Lung (tissue), 12 donors: ENCODE results near the gene ANKRD44. TPM values are rescaled to one million over a fixed set of nuclear protein-coding genes. Genes with fewer than 3 reads are reported as not detected.

Source experiments
- ATAC-seq: fragments of 200-7000 bp; cut with Tn5 transposase; one replicate; pipeline ENCODE4 v1.9.1; 2020; ENCODE audit warnings: moderate number of reproducible peaks; ENCODE audit not compliant: insufficient read depth, low FRiP score
- DNase-seq, 3 donors: peaks; one replicate each; pipeline ENCODE4 v3.0.0-alpha.2; 2013 to 2017
- H3K27ac ChIP-seq, 2 donors: one replicate each; pipeline ENCODE4 v1.5.1; 2013; ENCODE audit warnings: mild to moderate bottlenecking in 2 of 2, moderate library complexity in 2 of 2, control low read depth in 1 of 2, inconsistent platforms in 1 of 2, low read depth in 1 of 2, low read length in 1 of 2
- H3K27me3 ChIP-seq, 3 donors: one replicate each; pipeline ENCODE4 v1.5.1; 2013; ENCODE audit warnings: low read length in 2 of 3; ENCODE audit not compliant: control insufficient read depth in 3 of 3, insufficient read depth in 3 of 3
- H3K36me3 ChIP-seq, 4 donors: one replicate each; pipeline ENCODE4 v1.5.1; 2013; ENCODE audit warnings: low read length in 4 of 4, mild to moderate bottlenecking in 1 of 4, moderate library complexity in 1 of 4; ENCODE audit not compliant: control insufficient read depth in 4 of 4, insufficient read depth in 4 of 4
- H3K4me1 ChIP-seq, 5 donors: one replicate each; pipeline ENCODE4 v1.5.1; 2013; ENCODE audit warnings: low read length in 5 of 5, mild to moderate bottlenecking in 2 of 5, moderate library complexity in 1 of 5; ENCODE audit not compliant: control insufficient read depth in 5 of 5, insufficient read depth in 5 of 5
- H3K4me3 ChIP-seq: one replicate; pipeline ENCODE4 v1.5.1; 2013; ENCODE audit warnings: mild to moderate bottlenecking, control low read depth, moderate library complexity
- H3K9ac ChIP-seq, 2 donors: one replicate each; pipeline ENCODE4 v1.5.1; 2013; ENCODE audit warnings: low read length in 2 of 2, control low read depth in 1 of 2; ENCODE audit not compliant: insufficient read depth in 1 of 2
- H3K9me3 ChIP-seq, 4 donors: one replicate each; pipeline ENCODE4 v1.5.1; 2013; ENCODE audit warnings: low read length in 3 of 4, mild to moderate bottlenecking in 1 of 4, moderate library complexity in 1 of 4; ENCODE audit not compliant: control insufficient read depth in 4 of 4, insufficient read depth in 3 of 4
- WGBS, 2 donors: extraction: QIAGEN DNeasy Blood & Tissue Kit; methylation state at CpG; one replicate each; pipeline ENCODE4 v1.1.7; 2013; 5-methylcytosine and 5-hydroxymethylcytosine counted together
- polyA plus RNA-seq, 2 donors: library from polyadenylated mRNA; stranded (reverse); fragments of 200-250 nt; gene quantifications; one replicate each; pipeline ENCODE4 v1.2.1, GENCODE V29; 2013
- total RNA-seq, 2 donors: library from RNA; depleted of rRNA in 1 of 2; stranded (reverse); fragments of >200 nt in 1 of 2; gene quantifications; one replicate each; pipeline ENCODE4 v1.2.1, GENCODE V29; 2014 to 2021
- TF ChIP-seq, protein P1 (sequence below): IDR thresholded peaks from 2 replicates; pipeline ENCODE4 v1.5.1; 2012; ENCODE audit warnings: mild to moderate bottlenecking; ENCODE audit errors: control extremely low read depth, extremely low read depth
- donor health status: control.
- donor health status: control.
- donor health status: Bipolar disorder and iron deficiency.
- donor health status: healthy.
- donor health status: DM: yes; HTN: yes; CAD: no.

Gene ANKRD44
- total and polyA plus RNA-seq, 4 donors, result 7.1 to 73.8 (median 20.3) TPM

- no peak for DNase-seq
- WGBS, 2 donors, result 56 to 57% methylated on average over 3 of the region's 3 CpGs
- TF ChIP-seq, protein P1, sequence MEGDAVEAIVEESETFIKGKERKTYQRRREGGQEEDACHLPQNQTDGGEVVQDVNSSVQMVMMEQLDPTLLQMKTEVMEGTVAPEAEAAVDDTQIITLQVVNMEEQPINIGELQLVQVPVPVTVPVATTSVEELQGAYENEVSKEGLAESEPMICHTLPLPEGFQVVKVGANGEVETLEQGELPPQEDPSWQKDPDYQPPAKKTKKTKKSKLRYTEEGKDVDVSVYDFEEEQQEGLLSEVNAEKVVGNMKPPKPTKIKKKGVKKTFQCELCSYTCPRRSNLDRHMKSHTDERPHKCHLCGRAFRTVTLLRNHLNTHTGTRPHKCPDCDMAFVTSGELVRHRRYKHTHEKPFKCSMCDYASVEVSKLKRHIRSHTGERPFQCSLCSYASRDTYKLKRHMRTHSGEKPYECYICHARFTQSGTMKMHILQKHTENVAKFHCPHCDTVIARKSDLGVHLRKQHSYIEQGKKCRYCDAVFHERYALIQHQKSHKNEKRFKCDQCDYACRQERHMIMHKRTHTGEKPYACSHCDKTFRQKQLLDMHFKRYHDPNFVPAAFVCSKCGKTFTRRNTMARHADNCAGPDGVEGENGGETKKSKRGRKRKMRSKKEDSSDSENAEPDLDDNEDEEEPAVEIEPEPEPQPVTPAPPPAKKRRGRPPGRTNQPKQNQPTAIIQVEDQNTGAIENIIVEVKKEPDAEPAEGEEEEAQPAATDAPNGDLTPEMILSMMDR, result no peak
Observed at GRCh38 chr2:197137826-197138477, 172.6 kb downstream of the ANKRD44 start.

GRCh38 chr2:197137231-197137630, 173.3 kb downstream of the ANKRD44 start:
- H3K4me3 ChIP-seq, result no peak overlapping the region
- WGBS, 2 donors, result 87 to 93% methylated on average over 4 of the region's 4 CpGs
- no peak for DNase-seq

More at GRCh38 chr2:197137826-197138477, 172.6 kb downstream of the ANKRD44 start:
- ATAC-seq, result no peak
- H3K4me1 ChIP-seq, result peaks cover 0 to 11% (median 3%) of the 10 kb centered on the region in 5 donors
- no peaks in the 10 kb centered on the region for H3K9me3 ChIP-seq
- H3K27ac ChIP-seq, result no peak overlapping the region
- no peaks in the 10 kb centered on the region for H3K27me3 ChIP-seq
- H3K36me3 ChIP-seq, result peaks cover 0 to 9% (median 0%) of the 10 kb centered on the region in 4 donors
- H3K4me3 ChIP-seq, result no peak overlapping the region
- H3K9ac ChIP-seq, result no peak overlapping the region

GRCh38 chr2:197136452-197136851, 174.1 kb downstream of the ANKRD44 start:
- peaks cover 0 to 9% (median 0%) of the 10 kb centered on the region in 4 donors for H3K36me3 ChIP-seq
- no peak overlapping the region for H3K27ac ChIP-seq
- no peak overlapping the region for H3K9ac ChIP-seq
- H3K4me1 ChIP-seq, result peaks cover 0 to 4% (median 0%) of the 10 kb centered on the region in 5 donors
- ATAC-seq, result no peak
- no peaks in the 10 kb centered on the region for H3K9me3 ChIP-seq
- no peaks in the 10 kb centered on the region for H3K27me3 ChIP-seq
- no peak overlapping the region for H3K4me3 ChIP-seq
- TF ChIP-seq, protein P1, result no peak
- DNase-seq, result no peak
- 68 to 76% methylated on average over 5 of the region's 5 CpGs for WGBS, 2 donors

More at GRCh38 chr2:197137231-197137630, 173.3 kb downstream of the ANKRD44 start:
- no peaks in the 10 kb centered on the region for H3K27me3 ChIP-seq
- peaks cover 0 to 9% (median 0%) of the 10 kb centered on the region in 4 donors for H3K36me3 ChIP-seq
- TF ChIP-seq, protein P1, result no peak
- ATAC-seq, result no peak
- no peaks in the 10 kb centered on the region for H3K9me3 ChIP-seq
- no peak overlapping the region for H3K9ac ChIP-seq
- no peak overlapping the region for H3K27ac ChIP-seq
- peaks cover 0 to 8% (median 3%) of the 10 kb centered on the region in 5 donors for H3K4me1 ChIP-seq
